Left lobe of liver (tissue), 2 donors: ENCODE results near the gene EVI5L. TPM values are rescaled to one million over a fixed set of nuclear protein-coding genes. Genes with fewer than 3 reads are reported as not detected.
A peak's percentile ranks its signal among the peaks of the same experiment; 100 is the strongest.
"Not testable (repeated sequence)": the region's sequence is repeated elsewhere in the genome, so short reads cannot be mapped to it uniquely, and the experiment has no call there.

Experiments used
- ATAC-seq: fragments of 200-7000 bp; cut with Tn5 transposase; one replicate; pipeline ENCODE4 v1.9.1; 2020; ENCODE audit warnings: mild to moderate bottlenecking, moderate library complexity
- DNase-seq: peaks from one replicate; pipeline ENCODE4 v3.0.0-alpha.2; 2020; ENCODE audit warnings: low spot score
- total RNA-seq: library from RNA; stranded (reverse); gene quantifications from one replicate; pipeline ENCODE4 v1.2.1, GENCODE V29; 2021
- donor health status: DM: no; HTN: no; CAD: no; lungs with moderate emphysema.
- donor health status: DM: no; HTN: yes; CAD: no.

The EVI5L gene
- total RNA-seq, 1 donor from 2014 or later: 4.8 TPM

GRCh38 chr19:7816040-7816439, 14.0 kb upstream of the EVI5L start:
- not testable (repeated sequence) for DNase-seq, ATAC-seq

GRCh38 chr19:7817801-7818200, 12.2 kb upstream of the EVI5L start:
- ATAC-seq (no peak), DNase-seq (no peak)

- DNase-seq (no peak), ATAC-seq (no peak)
Measured at GRCh38 chr19:7818806-7819205, 11.2 kb upstream of the EVI5L start.

- DNase-seq: no peak
- no peak for ATAC-seq
Measured at GRCh38 chr19:7819337-7819736, 10.7 kb upstream of the EVI5L start.

- ATAC-seq (no peak), DNase-seq (no peak)
Measured at GRCh38 chr19:7820588-7820987, 9.4 kb upstream of the EVI5L start.

GRCh38 chr19:7822910-7823515, 7.0 kb upstream of the EVI5L start:
- no peak for ATAC-seq

GRCh38 chr19:7823686-7824301, 6.2 kb upstream of the EVI5L start:
- no peak for DNase-seq
- no peak for ATAC-seq

More at GRCh38 chr19:7822910-7823515, 7.0 kb upstream of the EVI5L start:
- no peak for DNase-seq

- DNase-seq (no peak), ATAC-seq (no peak)
Measured at GRCh38 chr19:7829166-7829520, 875 bp upstream of the EVI5L start.

- DNase-seq: peak; percentile 54
Measured at GRCh38 chr19:7830272-7830771, 304 bp downstream of the EVI5L start.

GRCh38 chr19:7830823-7831222, 805 bp downstream of the EVI5L start:
- ATAC-seq: no peak
- DNase-seq: no peak

More at GRCh38 chr19:7830272-7830771, 304 bp downstream of the EVI5L start:
- ATAC-seq: no peak

- ATAC-seq: no peak
- no peak for DNase-seq
Measured at GRCh38 chr19:7831452-7831851, 1.4 kb downstream of the EVI5L start.

GRCh38 chr19:7832009-7832408, 2.0 kb downstream of the EVI5L start:
- DNase-seq (no peak), ATAC-seq (no peak)

GRCh38 chr19:7832781-7833180, 2.8 kb downstream of the EVI5L start:
- no peak for ATAC-seq
- no peak for DNase-seq

GRCh38 chr19:7833225-7834099, 3.4 kb downstream of the EVI5L start:
- no peak for DNase-seq
- no peak for ATAC-seq

GRCh38 chr19:7839476-7839875, 9.5 kb downstream of the EVI5L start:
- ATAC-seq: no peak
- DNase-seq: no peak

- DNase-seq: no peak
- ATAC-seq: no peak
Measured at GRCh38 chr19:7840629-7841028, 10.6 kb downstream of the EVI5L start.

- no peak for DNase-seq
- no peak for ATAC-seq
Measured at GRCh38 chr19:7841751-7842660, 12.0 kb downstream of the EVI5L start.

- ATAC-seq (no peak), DNase-seq (no peak)
Measured at GRCh38 chr19:7842661-7843294, 12.8 kb downstream of the EVI5L start.

GRCh38 chr19:7843521-7843920, 13.5 kb downstream of the EVI5L start:
- ATAC-seq (no peak), DNase-seq (no peak)

- ATAC-seq (no peak), DNase-seq (no peak)
Measured at GRCh38 chr19:7844405-7844804, 14.4 kb downstream of the EVI5L start.
